Fibroblast of peridontal ligament (primary cell): ENCODE data around the gene PHLDA2.

Source experiments
- DNase-seq: peaks from one replicate; pipeline ENCODE4 v3.0.0-alpha.2; 2010; ENCODE audit errors: extremely low read depth

The PHLDA2 gene

DNA sequence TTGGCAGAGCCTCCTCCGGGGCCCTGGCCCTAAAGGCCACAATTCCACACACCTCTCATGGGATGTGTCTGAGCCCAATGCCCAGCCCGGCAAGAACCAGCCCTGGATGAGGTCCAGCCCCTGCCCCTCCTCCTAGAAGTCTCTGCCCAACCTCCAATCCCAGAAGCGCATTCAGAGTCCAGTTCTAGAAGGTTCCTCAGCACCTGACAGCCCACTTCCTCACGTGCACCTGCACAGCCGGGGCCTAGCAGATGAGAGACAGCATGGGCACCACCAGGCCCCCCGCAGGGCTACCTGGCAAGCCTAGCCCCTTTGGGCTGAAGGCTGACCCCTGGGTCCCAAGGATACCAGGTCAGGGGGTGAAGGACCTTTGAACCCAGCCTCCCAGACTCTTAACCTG lies 32.2 kb downstream of the PHLDA2 start:
- DNase-seq: no peak

DNA sequence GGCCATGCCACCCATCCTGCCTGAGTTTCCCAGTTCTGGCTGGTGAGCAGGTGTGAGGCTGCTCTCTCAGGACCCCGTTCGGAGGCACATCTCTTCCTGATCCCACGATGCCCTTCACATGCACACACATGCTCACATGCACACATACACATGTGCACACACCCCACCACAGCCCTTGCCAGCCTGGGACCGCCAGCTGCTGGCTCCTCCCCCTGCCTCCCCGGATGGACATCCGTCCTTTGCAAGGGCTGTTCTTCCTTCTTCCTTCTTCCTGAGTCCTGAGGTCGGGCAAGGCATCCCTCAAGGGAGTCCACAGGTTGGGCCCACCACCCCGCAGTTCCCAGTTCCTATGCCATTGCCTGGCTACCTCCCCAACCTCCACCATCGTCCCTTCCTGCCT lies 33.2 kb downstream of the PHLDA2 start:
- no peak for DNase-seq

DNA sequence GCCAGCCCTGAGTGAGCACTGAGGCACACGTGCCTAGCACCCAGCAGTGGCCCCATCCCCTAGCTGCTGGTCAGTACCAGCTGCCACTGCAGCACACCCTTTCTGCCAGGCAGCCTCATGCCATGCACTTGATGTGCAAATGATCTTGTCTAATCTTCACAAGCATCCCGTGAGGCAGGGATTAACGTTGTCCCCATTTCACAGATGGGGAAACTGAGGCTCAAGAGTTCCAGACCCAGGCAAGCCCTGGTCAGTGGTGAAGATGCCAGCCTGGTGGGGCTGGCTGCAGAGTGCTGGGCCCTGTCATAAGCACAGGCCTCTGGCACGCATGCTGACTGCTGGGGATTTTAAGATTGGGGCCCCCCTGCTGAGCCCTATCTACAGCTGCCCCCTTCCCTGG lies 35.3 kb downstream of the PHLDA2 start:
- DNase-seq: no peak

GRCh38 chr11:2892967-2893528 lies 36.2 kb downstream of the PHLDA2 start:
- DNase-seq: no peak

- peak; percentile 49 for DNase-seq
Observed at GRCh38 chr11:2892215-2892966, 36.8 kb downstream of the PHLDA2 start.

DNA sequence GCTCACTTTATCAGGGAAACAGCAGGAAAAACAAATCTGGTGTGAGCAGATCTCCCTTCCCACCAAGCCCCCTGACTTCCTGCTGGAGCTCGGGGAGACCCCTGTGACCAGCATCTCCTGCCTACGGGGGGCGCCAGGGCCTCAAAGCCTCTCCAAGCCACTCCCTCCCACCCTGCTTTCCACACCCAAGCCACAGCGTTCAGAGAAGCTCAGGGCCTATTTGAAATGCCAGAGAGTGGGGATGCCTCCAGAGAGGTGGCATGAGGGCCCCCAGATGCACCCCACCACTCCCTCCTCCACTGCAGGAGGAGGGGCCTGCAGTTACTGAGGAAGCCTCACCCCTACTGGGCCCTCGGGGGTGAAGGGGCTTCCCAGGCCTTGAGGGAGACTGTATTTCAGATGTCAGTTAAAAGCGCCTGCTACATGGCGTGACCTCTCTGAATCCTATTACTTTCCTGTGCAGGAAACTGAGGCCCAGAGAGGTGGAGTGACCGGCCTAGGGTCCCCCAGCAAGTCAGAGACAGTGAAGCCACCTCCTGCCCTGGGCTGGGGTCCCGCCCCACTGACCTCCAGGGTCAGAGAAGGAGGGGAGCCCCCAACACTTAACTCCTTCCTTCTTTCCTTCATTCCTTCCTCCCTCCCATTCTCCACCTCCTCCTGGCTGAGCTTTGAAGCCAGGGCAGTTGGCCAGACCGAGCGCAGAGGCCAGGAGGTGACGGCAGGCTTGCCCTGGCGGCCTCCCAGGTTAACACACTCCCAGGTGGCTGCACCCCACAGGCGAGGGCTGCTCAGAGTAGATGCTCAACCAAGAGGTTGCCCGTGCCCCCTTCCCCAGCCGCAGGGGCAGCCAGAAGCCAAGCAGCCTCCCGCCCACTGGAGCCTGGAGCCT lies 37.6 kb downstream of the PHLDA2 start:
- no peak for DNase-seq

- DNase-seq: no peak
Observed at GRCh38 chr11:2890466-2891294, 38.5 kb downstream of the PHLDA2 start.

DNA sequence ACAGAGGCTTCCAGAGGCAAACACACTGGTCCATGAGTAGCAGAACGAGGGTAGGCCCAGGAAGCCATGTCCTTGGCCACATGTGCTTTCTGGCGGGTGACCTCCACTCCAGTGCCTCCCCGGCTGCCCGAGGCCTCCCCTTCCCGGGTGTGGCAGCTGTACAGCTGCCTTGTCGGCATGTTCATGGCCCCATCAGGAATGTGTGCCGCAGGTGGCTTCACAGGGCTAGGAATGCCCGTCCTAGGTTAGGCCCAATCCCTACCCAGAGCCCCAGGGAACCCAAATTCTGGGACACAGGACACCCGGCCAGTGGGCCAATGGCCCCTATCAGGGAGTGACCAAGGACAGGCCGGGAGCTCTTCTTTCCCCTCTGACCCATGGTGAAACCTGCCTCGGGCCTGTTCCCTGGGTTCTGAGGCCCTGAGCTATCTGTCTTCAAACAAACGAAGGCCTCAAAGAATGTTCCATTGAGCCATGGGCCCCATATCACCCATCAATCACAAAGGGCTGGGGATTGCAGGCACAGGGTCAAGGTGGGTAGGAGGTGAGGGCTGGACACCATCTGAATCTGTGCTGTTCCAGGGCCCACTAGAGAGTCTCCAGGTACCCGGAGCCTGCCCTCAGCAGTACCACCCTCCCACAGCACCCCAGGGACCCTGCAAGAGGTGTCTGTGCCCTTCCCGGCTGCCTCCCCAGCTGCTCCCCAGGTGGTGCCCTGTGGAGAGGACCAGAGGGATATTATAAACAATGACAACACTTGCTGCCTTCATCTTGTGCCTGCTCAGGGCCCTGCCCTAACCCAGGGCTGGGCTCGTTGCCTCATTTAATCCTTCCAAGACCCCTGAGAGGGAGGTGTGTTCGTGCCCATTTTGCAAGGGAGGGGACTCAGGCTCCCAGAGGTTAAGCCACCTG lies 39.6 kb downstream of the PHLDA2 start:
- no peak for DNase-seq

DNA sequence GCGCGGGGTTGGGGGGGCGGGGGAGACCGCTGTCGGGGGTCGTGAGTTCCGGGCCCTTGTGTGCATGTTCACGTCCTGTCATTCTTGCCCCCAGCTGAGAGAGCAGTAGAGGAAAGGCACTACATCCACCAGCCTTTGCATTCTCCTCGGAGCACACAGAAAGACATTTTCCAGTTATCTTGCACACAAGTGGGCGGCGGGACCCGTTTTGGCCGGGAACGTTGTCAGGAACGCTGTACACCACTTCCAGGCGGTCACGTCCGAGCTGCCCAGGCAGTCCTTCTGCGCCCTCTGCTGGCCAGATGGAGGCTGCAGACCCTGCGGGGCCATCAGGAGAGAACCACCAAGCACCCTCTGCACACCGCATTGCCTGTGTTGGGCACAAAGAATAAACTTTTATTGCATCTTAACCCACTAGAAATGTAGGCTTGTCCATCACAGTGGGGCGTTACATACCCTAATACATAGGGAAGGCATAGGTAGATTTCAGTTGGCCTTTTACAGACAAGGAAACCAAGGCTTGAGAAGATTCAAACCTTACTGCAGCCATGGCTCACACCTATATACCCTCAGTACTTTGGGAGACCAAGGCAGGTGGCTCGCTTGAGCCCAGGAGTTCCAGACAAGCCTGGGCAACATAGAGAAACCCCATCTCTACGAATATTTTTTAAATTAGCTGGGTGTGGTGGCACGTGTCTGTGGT lies 40.8 kb downstream of the PHLDA2 start:
- peak; percentile 80 for DNase-seq

DNA sequence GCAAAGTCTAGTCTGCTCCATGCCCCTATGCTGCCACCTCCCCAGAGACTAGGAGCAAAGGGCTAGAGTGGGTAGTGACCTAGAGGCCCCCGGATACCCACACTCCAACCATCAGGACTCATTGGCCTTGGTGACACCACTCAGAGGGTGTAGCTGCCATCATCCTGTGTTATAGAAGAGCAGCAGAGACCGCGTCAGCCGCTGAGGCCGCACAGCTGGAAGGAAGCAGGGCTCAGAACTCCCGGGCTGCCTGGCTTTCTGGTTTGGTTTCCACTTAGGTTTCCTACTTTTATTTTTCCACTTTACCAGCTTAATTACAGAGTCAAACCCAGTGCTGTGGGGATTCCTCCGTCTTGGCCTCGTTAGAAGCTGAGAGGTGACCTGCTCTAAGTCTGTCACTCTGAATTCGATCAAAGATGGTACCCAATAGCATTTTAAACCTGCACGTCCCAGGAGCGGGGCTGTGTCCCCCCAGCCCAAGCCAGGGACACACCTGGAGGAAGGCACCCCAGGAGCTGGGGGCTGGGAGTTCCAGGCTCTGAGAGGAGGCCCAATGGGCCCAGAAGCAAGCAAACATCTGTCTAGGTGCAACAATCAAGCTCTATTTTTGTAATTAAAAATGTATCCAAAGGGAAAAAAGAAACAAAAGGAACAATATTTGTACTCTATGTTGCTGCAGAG lies 41.6 kb downstream of the PHLDA2 start:
- no peak for DNase-seq

DNA sequence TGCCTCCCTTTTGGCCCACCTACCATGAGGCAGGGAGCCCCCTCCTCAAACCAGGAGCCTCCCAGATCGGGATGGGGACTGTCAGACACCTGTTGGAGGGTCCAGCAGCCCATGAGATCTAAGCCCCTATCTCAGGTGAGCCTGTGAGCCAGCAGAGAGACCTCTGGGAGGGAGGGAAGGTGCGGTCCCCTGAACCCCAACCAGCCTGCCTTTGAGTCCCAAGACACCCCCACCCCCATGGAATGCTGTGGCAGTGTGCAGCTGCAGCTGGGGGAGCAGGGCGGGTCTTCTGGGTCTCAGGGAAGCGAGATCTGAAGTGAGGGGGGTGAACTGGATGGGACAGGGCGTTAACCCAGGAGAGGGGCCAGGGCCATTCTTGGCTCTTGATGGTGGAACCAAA lies 42.3 kb downstream of the PHLDA2 start:
- DNase-seq: no peak

DNA sequence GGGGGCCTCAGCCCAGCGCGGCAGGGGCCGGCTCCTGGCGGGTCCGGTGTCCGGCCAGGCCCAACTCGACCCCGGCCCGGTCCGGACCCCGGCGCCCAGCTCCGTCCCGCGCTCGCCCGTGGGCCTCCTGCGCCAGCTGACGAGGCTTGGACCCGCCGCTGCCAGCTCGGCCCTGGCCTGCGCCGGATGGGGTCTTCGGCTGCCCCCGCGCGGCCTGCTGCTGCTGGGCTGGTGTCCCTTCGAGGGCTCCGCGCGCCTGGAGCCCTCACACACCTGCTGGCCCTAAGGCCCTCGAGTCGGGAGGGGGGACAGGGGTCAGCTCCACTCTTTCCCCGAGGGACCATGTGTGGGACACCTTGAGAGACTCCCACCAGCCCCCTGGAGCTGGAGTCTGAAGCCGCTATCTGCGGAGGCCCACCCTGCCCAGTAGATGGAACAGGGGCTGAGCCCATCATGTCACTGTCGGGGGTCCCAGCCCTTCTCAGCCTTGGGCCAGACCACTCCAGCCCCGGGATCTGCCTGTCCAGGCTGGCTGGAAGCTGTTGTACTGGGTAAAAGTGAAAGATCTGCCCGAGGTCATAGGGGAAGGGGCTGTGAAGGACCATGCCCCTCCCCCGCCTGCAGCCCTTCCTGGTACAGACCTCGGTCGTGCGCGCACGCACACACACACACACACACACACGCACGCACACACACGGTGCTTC lies 42.9 kb downstream of the PHLDA2 start:
- no peak for DNase-seq

GRCh38 chr11:2885678-2886081 lies 43.5 kb downstream of the PHLDA2 start, which contains the start of gene CDKN1C:
Gene CDKN1C, minus strand, starts transcription at chr11:2885775. Its CDS starts 319 bp downstream, at chr11:2885456.
- peak; percentile 66 for DNase-seq

DNA sequence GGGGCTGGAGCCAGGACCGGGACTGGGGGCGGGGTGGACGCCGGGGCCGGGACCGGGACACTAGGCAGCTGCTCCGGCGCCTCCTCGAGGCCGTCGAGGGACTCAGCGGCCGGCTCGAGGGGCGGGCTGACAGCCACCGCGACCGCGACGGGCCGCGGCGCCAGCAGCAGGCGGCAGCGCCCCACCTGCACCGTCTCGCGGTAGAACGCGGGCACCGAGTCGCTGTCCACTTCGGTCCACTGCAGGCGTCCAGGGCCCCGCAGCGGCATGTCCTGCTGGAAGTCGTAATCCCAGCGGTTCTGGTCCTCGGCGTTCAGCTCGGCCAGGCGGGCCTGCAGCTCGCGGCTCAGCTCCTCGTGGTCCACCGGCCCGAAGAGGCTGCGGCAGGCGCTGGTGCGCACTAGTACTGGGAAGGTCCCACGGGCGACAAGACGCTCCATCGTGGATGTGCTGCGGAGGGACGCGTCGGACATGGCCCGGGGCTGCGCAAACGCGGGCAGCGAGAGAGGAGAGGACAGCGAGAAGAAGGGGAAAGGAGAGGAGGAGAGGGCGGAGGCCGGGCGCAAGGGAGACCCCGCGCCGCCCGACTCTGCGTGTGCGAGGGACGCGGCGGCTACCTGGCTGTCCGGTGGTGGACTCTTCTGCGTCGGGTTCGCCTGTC lies 44.1 kb downstream of the PHLDA2 start:
- peak; percentile 24 for DNase-seq

DNA sequence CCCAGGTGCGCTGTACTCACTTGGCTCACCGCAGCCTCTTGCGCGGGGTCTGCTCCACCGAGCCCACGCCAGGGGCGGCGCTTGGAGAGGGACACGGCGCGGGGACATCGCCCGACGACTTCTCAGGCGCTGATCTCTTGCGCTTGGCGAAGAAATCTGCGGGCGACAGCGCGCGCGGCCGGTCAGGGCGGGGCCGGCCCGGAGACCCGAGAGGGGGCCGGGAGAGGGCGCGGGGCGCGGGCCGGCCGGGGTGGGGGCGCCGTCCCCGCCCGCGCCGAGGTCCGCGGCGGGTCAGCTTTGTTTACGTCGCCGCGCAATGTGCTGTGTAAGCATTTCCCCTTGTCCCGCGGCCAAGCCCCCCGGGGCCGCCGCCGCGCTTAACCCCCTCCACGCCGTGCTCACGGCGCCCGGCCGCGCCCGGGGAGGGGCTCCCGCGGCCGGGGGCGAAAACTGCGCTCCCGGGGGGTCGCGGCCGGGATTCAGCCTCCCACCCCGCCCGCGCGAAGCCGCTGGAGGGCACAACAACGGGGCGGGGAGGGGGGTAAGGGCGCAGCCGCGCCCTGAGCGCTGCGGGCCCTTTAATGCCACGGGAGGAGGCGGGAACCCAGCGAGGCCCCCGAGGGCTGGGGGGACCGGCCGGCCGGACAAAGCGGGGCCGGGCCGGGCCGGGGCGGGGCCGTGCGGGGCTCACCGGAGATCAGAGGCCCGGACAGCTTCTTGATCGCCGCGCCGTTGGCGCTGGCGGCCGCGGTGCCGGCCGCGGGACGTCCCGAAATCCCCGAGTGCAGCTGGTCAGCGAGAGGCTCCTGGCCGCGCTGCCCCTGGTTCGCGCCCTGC lies 45.0 kb downstream of the PHLDA2 start:
- no peak for DNase-seq

DNA sequence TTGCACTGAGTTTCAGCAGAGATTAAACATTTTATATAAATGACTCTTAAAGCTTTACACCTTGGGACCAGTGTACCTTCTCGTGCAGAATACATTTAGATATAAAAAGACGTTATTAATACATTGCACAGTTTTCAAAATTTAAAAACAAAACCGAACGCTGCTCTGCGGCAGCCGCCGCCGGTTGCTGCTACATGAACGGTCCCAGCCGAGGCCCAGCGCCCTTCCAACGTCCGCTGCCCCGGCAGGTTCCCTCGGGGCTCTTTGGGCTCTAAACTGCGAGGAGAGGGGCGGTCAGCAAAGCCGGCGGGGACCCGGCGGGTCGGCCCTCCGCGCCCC lies 45.6 kb downstream of the PHLDA2 start:
- no peak for DNase-seq

- DNase-seq: no peak
Observed at GRCh38 chr11:2882396-2883110, 46.7 kb downstream of the PHLDA2 start.
